ENCODE data around the gene UBQLN3.

- TF ChIP-seq, protein P1, sequence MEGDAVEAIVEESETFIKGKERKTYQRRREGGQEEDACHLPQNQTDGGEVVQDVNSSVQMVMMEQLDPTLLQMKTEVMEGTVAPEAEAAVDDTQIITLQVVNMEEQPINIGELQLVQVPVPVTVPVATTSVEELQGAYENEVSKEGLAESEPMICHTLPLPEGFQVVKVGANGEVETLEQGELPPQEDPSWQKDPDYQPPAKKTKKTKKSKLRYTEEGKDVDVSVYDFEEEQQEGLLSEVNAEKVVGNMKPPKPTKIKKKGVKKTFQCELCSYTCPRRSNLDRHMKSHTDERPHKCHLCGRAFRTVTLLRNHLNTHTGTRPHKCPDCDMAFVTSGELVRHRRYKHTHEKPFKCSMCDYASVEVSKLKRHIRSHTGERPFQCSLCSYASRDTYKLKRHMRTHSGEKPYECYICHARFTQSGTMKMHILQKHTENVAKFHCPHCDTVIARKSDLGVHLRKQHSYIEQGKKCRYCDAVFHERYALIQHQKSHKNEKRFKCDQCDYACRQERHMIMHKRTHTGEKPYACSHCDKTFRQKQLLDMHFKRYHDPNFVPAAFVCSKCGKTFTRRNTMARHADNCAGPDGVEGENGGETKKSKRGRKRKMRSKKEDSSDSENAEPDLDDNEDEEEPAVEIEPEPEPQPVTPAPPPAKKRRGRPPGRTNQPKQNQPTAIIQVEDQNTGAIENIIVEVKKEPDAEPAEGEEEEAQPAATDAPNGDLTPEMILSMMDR (IDR thresholded peaks at IDR 0.05) = no peak
- no peak for TF ChIP-seq POLR2A (IDR thresholded peaks at IDR 0.05)
Observed at GRCh38 chr11:5505363-5506048, 4.3 kb downstream of the UBQLN3 start.

Data from testis (tissue), 2 donors.